Fibroblast of mammary gland (primary cell): ENCODE measurements around the gene CEP41.
A peak's percentile ranks its signal among the peaks of the same experiment; 100 is the strongest.

ENCODE experiments used
- DNase-seq: peaks from one replicate; pipeline ENCODE4 v3.0.0-alpha.2; 2010; ENCODE audit warnings: low read depth
- H3K4me3 ChIP-seq: 2 replicates; pipeline ENCODE4 v1.5.1; 2011; ENCODE audit warnings: low read depth, mild to moderate bottlenecking, low read length, moderate library complexity; ENCODE audit not compliant: control insufficient read depth
- TF ChIP-seq, protein P1 (sequence below): conservative IDR thresholded peaks from 2 replicates; pipeline ENCODE4 v1.5.1; 2011; ENCODE audit warnings: low read depth, low read length, inconsistent platforms; ENCODE audit not compliant: control insufficient read depth, insufficient read depth

Gene CEP41

GRCh38 chr7:130363026-130363847 lies 77.6 kb downstream of the CEP41 start:
- TF ChIP-seq, protein P1, sequence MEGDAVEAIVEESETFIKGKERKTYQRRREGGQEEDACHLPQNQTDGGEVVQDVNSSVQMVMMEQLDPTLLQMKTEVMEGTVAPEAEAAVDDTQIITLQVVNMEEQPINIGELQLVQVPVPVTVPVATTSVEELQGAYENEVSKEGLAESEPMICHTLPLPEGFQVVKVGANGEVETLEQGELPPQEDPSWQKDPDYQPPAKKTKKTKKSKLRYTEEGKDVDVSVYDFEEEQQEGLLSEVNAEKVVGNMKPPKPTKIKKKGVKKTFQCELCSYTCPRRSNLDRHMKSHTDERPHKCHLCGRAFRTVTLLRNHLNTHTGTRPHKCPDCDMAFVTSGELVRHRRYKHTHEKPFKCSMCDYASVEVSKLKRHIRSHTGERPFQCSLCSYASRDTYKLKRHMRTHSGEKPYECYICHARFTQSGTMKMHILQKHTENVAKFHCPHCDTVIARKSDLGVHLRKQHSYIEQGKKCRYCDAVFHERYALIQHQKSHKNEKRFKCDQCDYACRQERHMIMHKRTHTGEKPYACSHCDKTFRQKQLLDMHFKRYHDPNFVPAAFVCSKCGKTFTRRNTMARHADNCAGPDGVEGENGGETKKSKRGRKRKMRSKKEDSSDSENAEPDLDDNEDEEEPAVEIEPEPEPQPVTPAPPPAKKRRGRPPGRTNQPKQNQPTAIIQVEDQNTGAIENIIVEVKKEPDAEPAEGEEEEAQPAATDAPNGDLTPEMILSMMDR, result no peak
- no peak overlapping the region for H3K4me3 ChIP-seq
- DNase-seq, result peak; percentile 98

DNA sequence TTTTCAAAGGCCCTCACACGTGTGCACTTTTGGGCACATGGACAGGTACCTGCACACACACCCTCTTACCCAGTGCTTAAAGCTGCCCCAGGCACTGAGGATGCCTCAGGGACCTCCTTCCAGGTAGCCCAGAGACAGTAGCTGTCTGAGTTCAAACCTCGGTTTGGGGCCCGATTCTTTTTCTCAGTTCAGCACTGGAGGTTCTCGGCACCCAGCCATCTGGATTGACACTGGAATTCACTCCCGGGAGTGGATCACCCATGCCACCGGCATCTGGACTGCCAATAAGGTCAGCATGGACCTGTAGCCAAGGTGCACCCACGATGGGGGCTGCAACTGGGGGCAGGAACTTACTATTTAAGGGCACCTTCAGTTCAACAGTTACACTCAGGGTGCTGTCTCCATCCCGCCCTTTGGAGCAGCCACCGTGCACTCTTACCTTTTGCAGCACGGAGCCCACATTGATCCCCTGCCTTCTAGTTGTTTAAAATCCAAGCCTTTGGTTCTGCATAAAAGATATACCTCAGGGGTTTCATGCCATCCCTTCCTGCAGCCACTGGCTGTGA lies 78.5 kb downstream of the CEP41 start:
- TF ChIP-seq, protein P1, result no peak
- no peak for DNase-seq
- no peak overlapping the region for H3K4me3 ChIP-seq

DNA sequence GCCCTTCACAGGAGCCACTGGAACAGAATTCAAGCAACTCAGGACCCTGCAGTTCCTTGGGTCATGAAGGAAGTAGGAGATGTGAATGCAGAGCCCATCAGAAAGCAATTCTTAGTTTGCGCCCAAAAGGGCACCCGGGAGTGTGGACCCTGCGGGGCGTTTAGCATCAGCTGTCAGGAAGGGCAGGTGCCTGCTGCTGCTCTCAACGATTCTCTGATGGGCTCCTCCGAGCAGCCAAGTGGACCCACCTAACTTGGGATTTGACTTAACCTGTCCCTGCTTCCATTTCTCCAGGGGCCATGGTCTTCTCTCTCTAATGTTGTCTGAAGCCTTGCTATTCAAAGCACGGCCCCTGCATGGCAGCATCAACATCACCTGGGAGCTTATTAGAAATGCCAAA lies 79.1 kb downstream of the CEP41 start:
- no peak for DNase-seq
- TF ChIP-seq, protein P1, result no peak
- no peak overlapping the region for H3K4me3 ChIP-seq

DNA sequence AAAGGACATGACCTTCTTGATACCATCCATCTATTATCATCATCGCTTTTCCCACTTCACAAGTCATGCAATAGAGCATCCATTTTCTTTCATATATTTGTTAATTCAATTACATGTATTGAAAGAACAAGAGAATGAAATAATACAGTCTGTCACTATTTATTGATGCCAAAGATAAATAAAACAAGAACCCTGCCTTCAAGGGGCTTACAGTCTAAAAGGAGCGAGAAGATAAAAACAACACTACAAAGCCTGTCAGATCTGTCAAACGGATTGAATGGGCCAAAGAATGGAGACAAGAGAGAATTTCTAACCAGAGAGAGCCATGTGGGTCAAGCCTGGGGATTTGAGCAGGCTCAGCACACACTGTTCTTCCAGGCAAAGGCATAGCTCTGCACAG lies 80.3 kb downstream of the CEP41 start:
- H3K4me3 ChIP-seq, result no peak overlapping the region
- DNase-seq, result no peak
- TF ChIP-seq, protein P1, result no peak

DNA sequence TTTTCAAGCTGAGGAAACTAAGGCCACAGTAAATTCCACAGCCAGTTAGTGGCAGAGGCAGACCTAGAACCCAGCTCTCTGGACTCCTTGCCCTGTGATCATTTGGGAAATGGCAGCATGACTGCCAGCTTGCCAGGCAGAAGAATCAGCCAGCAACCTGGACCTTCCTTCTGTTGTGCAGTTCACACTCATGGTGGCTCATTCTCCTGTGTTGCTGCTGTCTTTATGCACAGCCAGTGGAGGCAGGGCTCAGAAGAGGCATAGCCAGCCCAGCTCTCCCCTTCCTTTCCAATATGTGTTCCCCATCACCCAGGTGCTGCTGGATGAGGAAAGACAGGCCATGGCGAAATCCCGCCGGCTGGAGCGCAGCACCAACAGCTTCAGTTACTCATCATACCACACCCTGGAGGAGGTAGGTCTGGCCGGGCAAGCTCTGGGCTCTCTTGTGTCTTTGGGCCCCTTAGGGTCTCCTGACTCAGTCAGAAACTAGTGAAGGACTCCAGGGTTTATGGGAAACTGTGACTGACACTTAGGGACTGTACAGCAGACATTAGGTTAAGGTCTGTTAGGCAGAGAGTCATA lies 81.4 kb downstream of the CEP41 start:
- TF ChIP-seq, protein P1, result no peak
- H3K4me3 ChIP-seq, result no peak overlapping the region
- no peak for DNase-seq

GRCh38 chr7:130358471-130358870 lies 82.3 kb downstream of the CEP41 start:
- TF ChIP-seq, protein P1, result no peak
- no peak overlapping the region for H3K4me3 ChIP-seq
- no peak for DNase-seq
